Ammon's horn (tissue), 1 donor: ENCODE data around the gene ZNF488.
A peak's percentile ranks its signal among the peaks of the same experiment; 100 is the strongest.

ENCODE experiments used
- DNase-seq: peaks from one replicate; pipeline ENCODE4 v3.0.0-alpha.2; 2016; ENCODE audit warnings: low spot score

ZNF488 gene

GRCh38 chr10:47381427-47382379, 2.4 kb downstream of the ZNF488 start:
- peak; percentile 74 for DNase-seq

DNA sequence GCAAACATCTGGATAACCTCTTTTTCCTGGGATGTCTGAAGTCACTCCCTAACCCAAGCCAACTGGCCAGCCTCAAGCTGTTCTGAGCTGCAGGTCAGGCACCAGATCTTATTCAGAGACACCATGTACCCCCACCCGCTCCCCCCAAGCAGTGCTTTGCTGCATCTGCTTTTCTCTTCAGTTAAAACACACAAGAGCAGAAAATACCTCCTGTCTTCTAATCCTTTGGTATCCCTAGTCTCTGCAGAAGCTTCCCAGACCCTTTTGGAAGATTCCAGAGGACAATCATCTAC, 3.0 kb downstream of the ZNF488 start:
- no peak for DNase-seq

DNA sequence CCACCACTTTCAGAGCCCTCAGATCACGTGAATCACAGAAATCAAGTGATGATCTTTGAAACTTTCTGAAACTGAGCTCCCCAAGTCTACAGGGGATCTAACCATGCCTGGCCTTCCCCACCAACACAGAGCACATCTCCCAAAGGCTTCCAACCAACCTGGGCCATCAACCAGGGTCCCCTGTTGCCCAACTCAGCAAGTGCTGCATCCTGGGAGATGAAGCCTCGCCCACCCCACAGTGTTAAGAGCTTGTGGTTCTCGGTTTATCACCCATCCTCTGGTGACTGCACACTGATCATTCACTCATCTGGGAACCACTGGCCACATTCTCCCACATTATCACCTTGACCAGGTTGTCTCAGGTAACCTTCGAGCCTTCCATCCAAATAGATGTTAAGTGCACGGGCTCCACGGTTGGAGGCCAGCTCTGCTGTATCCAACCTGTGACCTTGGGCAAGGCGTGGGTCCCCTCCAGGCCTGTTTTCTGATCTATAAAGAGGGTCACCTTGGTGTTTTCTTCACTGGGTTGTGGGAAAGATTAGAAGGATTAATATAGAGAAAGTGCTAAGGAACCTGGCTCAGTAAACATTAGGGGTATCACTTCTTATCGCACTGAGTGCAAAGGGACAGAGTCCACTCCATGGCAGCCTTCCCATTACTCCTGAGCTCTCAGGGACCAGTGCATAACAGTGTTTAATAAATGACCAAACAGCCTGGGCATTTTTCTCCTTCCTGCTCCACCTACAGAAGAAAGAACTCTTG, 3.6 kb downstream of the ZNF488 start:
- no peak for DNase-seq

DNA sequence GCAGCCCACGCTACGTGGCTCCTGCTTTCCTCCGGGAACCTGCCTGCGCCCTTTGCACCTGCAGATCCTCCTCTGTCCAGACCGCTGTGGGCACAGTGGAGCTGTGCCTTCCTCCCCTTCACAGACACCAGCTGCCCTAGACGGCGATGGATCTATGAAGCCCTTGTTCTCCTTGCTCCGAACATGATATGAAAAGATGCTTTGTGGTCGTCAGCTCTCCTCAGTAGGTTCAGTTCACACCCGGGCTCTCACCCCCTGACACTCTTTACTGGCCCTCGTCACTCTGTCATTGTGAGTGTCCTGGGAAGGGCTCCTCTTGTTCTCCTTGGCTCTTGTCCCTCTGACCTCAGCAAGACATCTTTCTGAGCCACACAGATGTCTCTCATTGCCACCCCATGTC, 4.2 kb downstream of the ZNF488 start:
- DNase-seq = peak; percentile 92

DNA sequence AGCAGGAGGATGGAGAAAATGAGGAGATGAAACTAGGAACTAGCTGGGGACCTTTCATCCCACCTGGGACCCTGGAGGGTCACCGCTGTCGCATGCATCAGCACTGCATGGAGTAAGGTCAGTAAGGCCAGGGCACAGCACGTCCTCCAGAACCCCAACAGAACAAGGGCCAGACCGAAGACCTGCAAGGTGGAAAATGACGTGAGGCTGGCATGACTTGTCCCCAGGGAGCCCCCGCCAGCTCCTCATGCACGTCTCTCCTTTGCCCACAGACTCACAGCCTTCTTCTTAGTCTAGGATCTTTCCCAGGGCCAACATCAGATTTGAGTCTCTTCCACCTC, 4.7 kb downstream of the ZNF488 start:
- no peak for DNase-seq

DNA sequence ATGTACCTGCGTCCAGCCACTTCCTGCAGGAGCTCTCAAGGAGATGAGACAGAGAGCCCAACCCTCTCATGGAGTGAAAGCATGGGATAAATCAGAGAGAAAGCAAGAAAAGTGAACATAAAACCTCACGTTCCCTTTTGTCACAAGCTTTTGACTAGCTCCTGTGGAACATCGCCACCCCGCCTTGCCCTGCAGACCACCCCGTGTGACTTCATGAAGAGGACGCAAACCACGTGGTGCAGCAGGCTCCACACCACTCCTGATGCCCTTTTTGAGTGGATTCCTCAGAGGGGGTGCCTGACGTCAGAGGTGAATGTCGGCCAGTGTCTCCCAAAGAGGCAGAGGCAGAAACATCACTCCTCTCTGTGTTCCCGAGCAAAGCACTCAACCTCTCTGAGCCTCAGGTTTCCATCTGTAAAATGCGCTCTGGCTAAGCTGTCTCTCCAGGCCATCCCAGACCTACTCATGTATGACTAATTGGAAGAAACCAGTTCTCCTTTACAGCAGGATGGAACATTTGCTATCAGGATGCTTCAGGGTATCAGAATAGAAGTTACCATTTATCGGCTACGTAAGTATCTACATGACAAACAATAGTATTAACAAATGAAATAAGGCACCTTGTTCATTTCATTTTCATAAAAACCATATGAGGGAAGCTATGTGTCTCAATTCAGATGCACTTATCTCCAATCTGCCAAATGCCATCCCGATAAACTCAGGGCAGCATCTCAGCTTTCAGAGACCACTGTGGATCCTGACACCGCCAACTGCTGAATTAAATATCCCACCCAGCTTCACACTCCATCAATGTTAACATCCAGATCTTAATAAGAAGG, 5.3 kb downstream of the ZNF488 start:
- DNase-seq = no peak

DNA sequence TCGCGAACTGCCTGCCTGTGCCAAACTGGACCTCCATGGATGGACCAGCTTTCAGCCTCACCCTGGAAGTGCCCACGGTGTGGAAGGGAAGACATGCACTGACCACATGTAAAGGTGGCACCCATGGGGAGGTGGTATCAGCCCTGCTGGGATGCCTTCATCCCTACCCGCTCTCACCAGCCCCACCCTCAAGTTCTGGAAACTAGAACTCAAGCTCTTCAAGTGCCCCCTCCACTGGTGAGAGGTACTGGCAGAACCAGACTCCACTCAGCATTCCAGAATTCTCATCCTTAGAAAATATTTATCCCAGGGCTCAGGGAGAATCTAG, 5.9 kb downstream of the ZNF488 start:
- no peak for DNase-seq

DNA sequence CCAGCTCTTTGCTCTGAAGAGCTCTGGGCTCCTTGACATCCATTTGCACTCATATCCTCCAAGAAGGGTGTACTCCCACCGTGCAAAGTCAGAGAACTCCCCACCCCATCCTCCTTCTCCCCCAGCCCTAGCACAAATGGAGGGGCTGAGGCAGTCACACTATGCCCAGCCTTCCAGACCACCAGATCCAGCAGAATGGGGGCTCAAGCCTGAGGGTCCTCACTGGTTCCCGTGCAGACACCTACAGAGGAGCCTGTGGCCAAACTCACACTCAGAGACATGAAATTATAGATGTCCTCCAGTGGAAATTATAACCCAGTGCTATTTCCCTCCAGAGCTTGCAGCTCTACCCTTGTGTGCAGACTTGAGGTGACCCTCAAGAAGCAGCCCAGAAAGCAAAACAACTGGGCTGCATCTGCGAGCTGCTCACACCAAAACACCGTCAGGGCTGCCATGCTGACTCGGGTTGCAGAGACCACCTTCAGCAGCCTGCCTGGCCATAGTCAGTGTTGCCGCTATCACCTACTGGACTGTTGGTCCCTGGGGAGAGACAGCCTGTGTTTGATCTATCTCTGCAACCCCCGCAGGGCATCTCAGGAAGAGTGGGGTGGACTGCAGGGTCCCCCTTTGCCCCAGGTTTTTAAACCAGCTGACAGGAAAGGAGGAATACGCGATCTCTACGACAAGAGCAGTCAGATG, 7.4 kb downstream of the ZNF488 start:
- DNase-seq = no peak

GRCh38 chr10:47374611-47375536, 9.2 kb downstream of the ZNF488 start:
- DNase-seq = no peak

DNA sequence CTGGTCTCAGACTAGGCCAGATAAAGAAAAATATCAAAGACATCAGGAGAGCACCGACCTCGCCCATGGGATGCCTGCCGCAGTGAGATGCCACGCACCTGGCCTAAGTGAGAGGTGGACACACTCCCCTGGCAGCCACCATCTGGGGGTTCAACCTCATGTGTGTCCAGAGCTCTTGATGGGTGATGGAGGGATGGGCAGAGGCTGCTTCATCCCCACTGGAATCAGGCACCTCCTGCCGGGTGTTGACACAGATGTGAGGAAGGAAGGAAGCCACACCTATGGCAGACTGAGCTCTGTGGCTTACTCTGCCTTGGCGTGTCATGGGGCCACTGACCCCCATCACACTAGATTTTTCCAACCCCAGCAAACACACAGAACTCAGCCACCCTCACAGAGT, 11.4 kb downstream of the ZNF488 start:
- no peak for DNase-seq

DNA sequence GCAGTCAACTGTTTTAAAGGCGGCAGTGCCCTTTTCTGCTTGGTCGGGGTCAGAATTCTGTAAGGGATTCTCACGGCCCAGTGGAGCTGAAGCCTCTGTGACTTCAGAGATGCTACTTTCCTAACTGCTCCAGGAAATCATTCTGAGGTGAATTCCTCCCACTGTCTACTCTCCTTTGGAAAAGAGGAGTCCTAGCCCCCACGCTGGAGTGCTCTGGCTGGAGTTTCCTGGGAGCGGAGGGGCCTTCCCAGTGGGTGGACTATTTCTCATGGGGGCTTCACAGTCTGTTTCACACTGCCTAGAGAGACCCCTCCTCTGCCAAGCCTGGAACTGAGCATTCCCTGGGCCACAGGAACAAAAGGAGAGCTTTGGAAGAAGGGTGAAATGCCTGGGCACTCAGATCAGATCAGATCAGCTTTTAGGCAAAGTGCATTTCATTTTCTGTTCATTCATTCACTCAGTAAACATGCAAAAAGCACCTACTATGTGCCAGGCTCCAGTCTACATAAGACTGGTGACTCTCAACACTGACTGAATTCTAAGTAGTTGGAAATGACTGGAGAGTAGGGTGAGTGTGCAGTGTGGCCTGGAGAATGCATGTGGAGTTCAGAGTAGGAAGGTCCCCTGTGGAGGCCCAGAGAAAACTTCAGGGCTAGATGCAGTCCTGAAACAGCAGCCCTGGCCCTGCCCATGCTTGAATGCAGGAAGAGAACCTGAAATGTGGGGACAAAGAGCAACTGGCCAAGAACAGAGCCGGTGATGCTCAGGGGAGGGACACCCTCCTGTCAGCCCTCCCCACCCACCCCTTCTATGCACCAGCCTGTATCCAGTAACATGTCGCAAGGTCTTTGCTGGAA, 12.2 kb downstream of the ZNF488 start:
- no peak for DNase-seq

DNA sequence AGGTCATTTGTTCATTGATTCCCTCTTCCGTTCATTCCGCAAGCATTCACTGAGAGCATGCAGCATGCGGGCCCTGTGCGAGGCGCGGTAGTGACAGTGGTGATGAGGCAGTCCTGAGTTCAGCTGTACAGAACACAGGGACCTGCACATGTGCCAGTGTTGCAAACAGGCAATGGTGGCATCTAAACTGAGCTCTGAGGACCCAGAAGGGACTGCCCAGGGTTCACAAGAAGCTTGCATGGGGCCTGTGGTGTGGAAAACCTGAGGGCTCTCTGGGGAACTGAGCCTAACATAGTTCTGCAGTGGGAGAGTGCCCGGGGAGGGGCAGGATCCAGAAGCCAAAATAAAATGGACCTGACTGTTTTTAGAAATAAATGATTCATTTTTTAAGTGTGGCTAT, 13.2 kb downstream of the ZNF488 start:
- DNase-seq = no peak

DNA sequence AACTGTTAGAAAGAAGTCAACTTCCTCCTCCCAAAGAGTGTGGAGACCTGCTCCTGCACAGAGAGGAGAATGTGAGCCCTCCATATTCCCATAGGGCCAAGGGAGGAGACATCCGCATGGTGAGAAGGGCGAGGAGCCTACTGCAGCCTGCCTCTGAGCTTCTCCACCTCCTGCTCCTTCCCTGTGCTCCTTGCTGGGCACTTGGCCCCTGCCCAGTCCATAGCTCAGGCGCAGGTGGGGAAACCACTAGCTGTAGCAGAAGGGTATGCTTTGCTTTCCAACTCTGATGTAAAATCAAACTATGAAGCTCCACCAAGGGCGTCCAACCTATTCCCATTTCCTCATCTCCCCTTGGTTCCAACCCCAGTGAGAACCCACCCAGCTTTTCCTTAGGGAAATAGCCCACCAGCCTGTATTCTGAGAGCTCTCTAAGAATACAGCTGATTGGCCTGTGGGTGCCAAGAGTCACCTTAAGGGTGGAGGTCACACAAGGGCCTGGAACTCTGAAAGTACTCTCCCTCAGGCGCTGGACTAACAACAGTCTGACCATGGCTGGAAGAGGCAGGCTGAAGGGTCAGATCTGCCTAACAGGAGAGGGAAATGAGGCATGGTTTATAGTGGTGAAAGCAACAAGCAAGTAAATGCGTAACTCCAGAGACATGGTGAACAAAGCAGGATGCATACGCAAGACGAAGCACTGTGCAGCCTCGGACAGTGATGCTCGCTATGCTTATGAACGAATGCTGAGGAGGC, 13.9 kb downstream of the ZNF488 start:
- no peak for DNase-seq

GRCh38 chr10:47369251-47369894, 14.7 kb downstream of the ZNF488 start:
- no peak for DNase-seq

DNA sequence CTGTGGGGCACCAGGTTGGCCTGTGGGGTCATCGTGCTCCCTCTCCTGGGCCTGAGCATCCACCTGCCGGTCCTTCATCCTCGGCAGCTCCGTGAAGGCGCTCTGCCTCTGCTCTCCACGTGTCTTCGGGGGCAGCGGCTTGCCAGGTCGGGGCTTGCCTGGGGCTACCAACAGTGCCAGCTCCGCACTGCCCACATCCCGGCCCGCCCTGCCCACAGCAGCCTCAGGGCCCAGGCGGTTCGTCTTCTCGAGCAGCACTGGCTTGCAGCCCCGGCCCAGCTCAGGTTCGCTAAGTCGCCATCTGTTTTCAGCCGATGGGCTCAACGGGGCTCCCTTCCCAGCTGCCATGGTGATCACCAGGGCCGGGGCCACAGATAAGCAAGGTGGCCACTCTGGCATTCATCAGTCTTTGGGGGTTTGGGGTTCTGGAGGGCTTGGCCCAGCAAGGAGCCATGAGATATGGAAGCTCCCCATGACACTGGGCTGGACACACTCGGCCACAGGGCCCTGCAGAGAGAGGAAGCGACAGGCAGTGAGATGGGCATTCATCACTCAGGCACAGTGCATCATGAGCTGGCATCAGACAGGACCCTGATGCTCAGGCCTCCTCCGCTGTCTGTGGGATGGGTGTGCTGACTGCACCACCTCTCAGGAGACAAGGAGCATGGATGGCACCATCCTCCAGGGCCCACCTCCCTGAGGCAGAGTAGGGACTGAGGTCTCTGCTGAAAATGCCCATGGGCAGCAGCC, 15.5 kb downstream of the ZNF488 start:
- DNase-seq = no peak

GRCh38 chr10:47367646-47368045, 16.4 kb downstream of the ZNF488 start:
- no peak for DNase-seq

DNA sequence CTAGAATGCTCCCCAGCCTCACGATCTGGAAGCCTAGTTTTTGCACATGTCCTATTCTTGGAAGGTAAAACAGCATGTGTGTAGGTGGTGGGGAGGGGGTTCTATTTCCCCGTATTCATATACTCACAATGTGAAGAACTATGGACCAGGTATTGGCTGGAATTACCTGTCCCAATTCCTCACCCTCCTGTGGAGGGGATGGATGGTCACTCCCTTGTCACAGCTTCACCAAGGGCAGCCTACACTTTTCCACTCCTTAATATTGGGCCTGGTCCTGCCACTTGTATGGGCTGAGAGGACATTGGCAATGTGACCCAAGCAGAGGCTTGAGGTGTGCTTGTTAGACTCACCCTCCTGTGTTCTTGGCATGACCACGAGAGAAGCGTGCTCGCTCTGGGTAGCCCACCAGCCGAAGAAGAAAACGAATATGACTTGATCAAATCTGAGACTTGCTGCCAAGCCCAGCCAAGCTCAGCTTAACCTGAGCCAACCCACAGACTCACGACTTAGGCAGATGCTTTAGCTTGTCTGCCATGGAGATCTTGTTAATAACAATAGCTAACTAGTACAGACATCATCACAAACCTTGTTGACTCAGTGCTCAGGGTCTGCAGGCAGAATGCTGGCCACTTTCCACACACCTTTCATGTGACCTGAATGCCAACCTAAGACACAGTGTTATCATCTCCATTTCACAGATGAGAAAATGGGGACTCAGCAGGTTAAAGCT, 17.2 kb downstream of the ZNF488 start:
- DNase-seq = no peak
